ENCODE data around the gene TADA3. TPM values are rescaled to one million over a fixed set of nuclear protein-coding genes. Genes with fewer than 3 reads are reported as not detected.

TADA3 gene
- 50.0 TPM for polyA plus RNA-seq
- long read RNA-seq, donor 1, transcript TADA3-201 (9 exons, 2,355 nt), result major isoform, 11 of 75 reads
- long read RNA-seq, donor 1, partial matches to known transcripts, result 12 of 75 reads
- long read RNA-seq, donor 1, other reads (novel, unspliced or antisense), result 51 of 75 reads
- long read RNA-seq, donor 2, transcript TADA3-201 (9 exons, 2,355 nt), result major isoform, 19 of 22 reads
- long read RNA-seq, donor 2, partial matches to known transcripts, result 0 of 22 reads
- long read RNA-seq, donor 2, other reads (novel, unspliced or antisense), result 0 of 22 reads
- long read RNA-seq, donor 3, result 0 reads
- long read RNA-seq, donor 4, partial matches to known transcripts, result 0 of 1 reads
- long read RNA-seq, donor 4, other reads (novel, unspliced or antisense), result 0 of 1 reads
- long read RNA-seq, donor 5, transcript TADA3-201 (9 exons, 2,355 nt), result major isoform, 15 of 204 reads
- long read RNA-seq, donor 5, partial matches to known transcripts, result 135 of 204 reads
- long read RNA-seq, donor 5, other reads (novel, unspliced or antisense), result 52 of 204 reads
- long read RNA-seq, donor 6, transcript TADA3-201 (9 exons, 2,355 nt), result major isoform, 12 of 30 reads
- long read RNA-seq, donor 6, partial matches to known transcripts, result 16 of 30 reads
- long read RNA-seq, donor 6, other reads (novel, unspliced or antisense), result 0 of 30 reads
- long read RNA-seq, donor 7, transcript TADA3-201 (9 exons, 2,355 nt), result major isoform, 15 of 30 reads
- long read RNA-seq, donor 7, partial matches to known transcripts, result 15 of 30 reads
- long read RNA-seq, donor 7, other reads (novel, unspliced or antisense), result 0 of 30 reads
- long read RNA-seq, donor 8, transcript TADA3-201 (9 exons, 2,355 nt), result major isoform, 20 of 434 reads
- long read RNA-seq, donor 8, partial matches to known transcripts, result 414 of 434 reads
- long read RNA-seq, donor 8, other reads (novel, unspliced or antisense), result 0 of 434 reads
- long read RNA-seq, donor 9, transcript TADA3-201 (9 exons, 2,355 nt), result major isoform, 18 of 19 reads
- long read RNA-seq, donor 9, partial matches to known transcripts, result 0 of 19 reads
- long read RNA-seq, donor 9, other reads (novel, unspliced or antisense), result 0 of 19 reads
- long read RNA-seq, donor 10, transcript TADA3-201 (9 exons, 2,355 nt), result major isoform, 16 of 409 reads
- long read RNA-seq, donor 10, transcript TADA3-205 (5 exons, 1,868 nt), result minor isoform, 5 of 409 reads
- long read RNA-seq, donor 10, partial matches to known transcripts, result 267 of 409 reads
- long read RNA-seq, donor 10, other reads (novel, unspliced or antisense), result 121 of 409 reads
- long read RNA-seq, donor 11, transcript TADA3-201 (9 exons, 2,355 nt), result major isoform, 12 of 13 reads
- long read RNA-seq, donor 11, partial matches to known transcripts, result 0 of 13 reads
- long read RNA-seq, donor 11, other reads (novel, unspliced or antisense), result 0 of 13 reads

- WGBS (ENCODE audit: insufficient coverage, low lambda C conversion rate), result 0% methylated on average over 1 of the region's 65 CpGs
- Histone ChIP-seq H3K36me3 (ENCODE audit: control insufficient read depth, insufficient read depth, low read length) (peaks cover 35% of the 10 kb centered on the region), H3K4me1 (ENCODE audit: control insufficient read depth, insufficient read depth, low read length) (peaks cover 6% of the 10 kb centered on the region), H3K9me3 (ENCODE audit: control insufficient read depth, low read depth, low read length) (no peaks in the 10 kb centered on the region), H3K27ac (ENCODE audit: low read length) (peak within 1 kb of the TSS; percentile 91), H3K27me3 (ENCODE audit: control insufficient read depth, insufficient read depth, low read length) (no peaks in the 10 kb centered on the region), H3K4me3 (ENCODE audit: low read length) (peak within 1 kb of the TSS; percentile 95)
- DNase-seq, result peak; percentile 91 to 98
Measured at GRCh38 chr3:9792405-9793160, at the start of gene TADA3, which contains the start of gene ARPC4. TSS of gene TADA3 (minus strand) at chr3:9792473. CDS start at chr3:9791466, 1,007 bp downstream. TSS of gene ARPC4 (plus strand) at chr3:9793082. CDS start at chr3:9793122, 40 bp downstream.

GRCh38 chr3:9841015-9841414 lies 48.7 kb upstream of the TADA3 start:
- Histone ChIP-seq H3K4me3 (ENCODE audit: low read length) (no peak overlapping the region), H3K27me3 (ENCODE audit: control insufficient read depth, insufficient read depth, low read length) (no peaks in the 10 kb centered on the region), H3K9me3 (ENCODE audit: control insufficient read depth, low read depth, low read length) (no peaks in the 10 kb centered on the region), H3K4me1 (ENCODE audit: control insufficient read depth, insufficient read depth, low read length) (peaks cover 7% of the 10 kb centered on the region), H3K36me3 (ENCODE audit: control insufficient read depth, insufficient read depth, low read length) (peaks cover 42% of the 10 kb centered on the region), H3K27ac (ENCODE audit: low read length) (no peak overlapping the region)
- DNase-seq, result no peak
- 100% methylated on average over 2 of the region's 8 CpGs for WGBS (ENCODE audit: insufficient coverage, low lambda C conversion rate)

GRCh38 chr3:9838856-9839255 lies 46.6 kb upstream of the TADA3 start:
- H3K4me1 ChIP-seq (ENCODE audit: control insufficient read depth, insufficient read depth, low read length), result peaks cover 4% of the 10 kb centered on the region
- no peak overlapping the region for H3K4me3 ChIP-seq (ENCODE audit: low read length)
- no peak for DNase-seq
- no peaks in the 10 kb centered on the region for H3K9me3 ChIP-seq (ENCODE audit: control insufficient read depth, low read depth, low read length)
- peaks cover 62% of the 10 kb centered on the region for H3K36me3 ChIP-seq (ENCODE audit: control insufficient read depth, insufficient read depth, low read length)
- H3K27me3 ChIP-seq (ENCODE audit: control insufficient read depth, insufficient read depth, low read length), result no peaks in the 10 kb centered on the region
- no peak overlapping the region for H3K27ac ChIP-seq (ENCODE audit: low read length)
- WGBS (ENCODE audit: insufficient coverage, low lambda C conversion rate), result no CpG with 5 or more reads among the region's 4 CpGs

GRCh38 chr3:9837701-9838582 lies 45.7 kb upstream of the TADA3 start:
- Histone ChIP-seq H3K36me3 (ENCODE audit: control insufficient read depth, insufficient read depth, low read length) (peaks cover 70% of the 10 kb centered on the region), H3K4me1 (ENCODE audit: control insufficient read depth, insufficient read depth, low read length) (peaks cover 4% of the 10 kb centered on the region), H3K27me3 (ENCODE audit: control insufficient read depth, insufficient read depth, low read length) (no peaks in the 10 kb centered on the region), H3K27ac (ENCODE audit: low read length) (no peak overlapping the region), H3K9me3 (ENCODE audit: control insufficient read depth, low read depth, low read length) (no peaks in the 10 kb centered on the region), H3K4me3 (ENCODE audit: low read length) (no peak overlapping the region)
- WGBS (ENCODE audit: insufficient coverage, low lambda C conversion rate), result no CpG with 5 or more reads among the region's 12 CpGs
- DNase-seq, result no peak

- Histone ChIP-seq H3K27me3 (ENCODE audit: control insufficient read depth, insufficient read depth, low read length) (no peaks in the 10 kb centered on the region), H3K4me1 (ENCODE audit: control insufficient read depth, insufficient read depth, low read length) (no peaks in the 10 kb centered on the region), H3K9me3 (ENCODE audit: control insufficient read depth, low read depth, low read length) (no peaks in the 10 kb centered on the region), H3K27ac (ENCODE audit: low read length) (no peak overlapping the region), H3K4me3 (ENCODE audit: low read length) (no peak overlapping the region), H3K36me3 (ENCODE audit: control insufficient read depth, insufficient read depth, low read length) (peaks cover 59% of the 10 kb centered on the region)
- WGBS (ENCODE audit: insufficient coverage, low lambda C conversion rate), result no CpG with 5 or more reads among the region's 18 CpGs
- DNase-seq, result no peak
Measured at GRCh38 chr3:9834520-9835380, 42.5 kb upstream of the TADA3 start.

- no peak for DNase-seq
- Histone ChIP-seq H3K36me3 (ENCODE audit: control insufficient read depth, insufficient read depth, low read length) (peaks cover 57% of the 10 kb centered on the region), H3K4me3 (ENCODE audit: low read length) (no peak overlapping the region), H3K27ac (ENCODE audit: low read length) (no peak overlapping the region), H3K4me1 (ENCODE audit: control insufficient read depth, insufficient read depth, low read length) (no peaks in the 10 kb centered on the region), H3K9me3 (ENCODE audit: control insufficient read depth, low read depth, low read length) (no peaks in the 10 kb centered on the region), H3K27me3 (ENCODE audit: control insufficient read depth, insufficient read depth, low read length) (no peaks in the 10 kb centered on the region)
- no CpG with 5 or more reads among the region's 9 CpGs for WGBS (ENCODE audit: insufficient coverage, low lambda C conversion rate)
Measured at GRCh38 chr3:9833078-9833477, 40.8 kb upstream of the TADA3 start.

- no peaks in the 10 kb centered on the region for H3K4me1 ChIP-seq (ENCODE audit: control insufficient read depth, insufficient read depth, low read length)
- peaks cover 61% of the 10 kb centered on the region for H3K36me3 ChIP-seq (ENCODE audit: control insufficient read depth, insufficient read depth, low read length)
- no peaks in the 10 kb centered on the region for H3K9me3 ChIP-seq (ENCODE audit: control insufficient read depth, low read depth, low read length)
- no peak overlapping the region for H3K27ac ChIP-seq (ENCODE audit: low read length)
- H3K4me3 ChIP-seq (ENCODE audit: low read length), result no peak overlapping the region
- no peak for DNase-seq
- H3K27me3 ChIP-seq (ENCODE audit: control insufficient read depth, insufficient read depth, low read length), result no peaks in the 10 kb centered on the region
- WGBS (ENCODE audit: insufficient coverage, low lambda C conversion rate), result no CpG with 5 or more reads among the region's 3 CpGs
Measured at GRCh38 chr3:9831253-9831652, 39.0 kb upstream of the TADA3 start.
